D341Med (cell line): ENCODE results near the gene MT1X.
"Not testable (repeated sequence)": the region's sequence is repeated elsewhere in the genome, so short reads cannot be mapped to it uniquely, and the experiment has no call there.

ENCODE experiments used
- DNase-seq: peaks from one replicate; pipeline ENCODE4 v3.0.0; 2012; ENCODE audit warnings: low spot score

The MT1X gene

DNA sequence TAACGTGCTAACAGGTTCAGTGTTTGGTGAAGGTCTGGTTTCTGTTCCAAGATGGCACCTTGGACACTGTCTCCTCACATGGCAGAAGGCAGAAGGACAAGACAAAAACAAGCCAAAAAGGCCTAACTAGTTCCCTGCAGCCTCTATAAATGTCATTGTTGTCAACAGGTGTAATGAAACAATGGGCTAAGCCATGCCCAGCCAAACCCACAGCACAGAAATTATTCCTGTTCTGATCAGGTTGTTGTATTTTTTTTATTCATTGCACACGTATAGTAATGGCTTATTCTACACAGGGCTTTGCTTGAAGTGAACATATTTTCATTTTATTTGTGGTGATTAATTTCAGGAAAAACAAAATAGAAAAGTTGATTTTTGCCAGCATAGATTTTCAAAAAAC is 31.5 kb downstream of the MT1X start:
- DNase-seq = no peak

DNA sequence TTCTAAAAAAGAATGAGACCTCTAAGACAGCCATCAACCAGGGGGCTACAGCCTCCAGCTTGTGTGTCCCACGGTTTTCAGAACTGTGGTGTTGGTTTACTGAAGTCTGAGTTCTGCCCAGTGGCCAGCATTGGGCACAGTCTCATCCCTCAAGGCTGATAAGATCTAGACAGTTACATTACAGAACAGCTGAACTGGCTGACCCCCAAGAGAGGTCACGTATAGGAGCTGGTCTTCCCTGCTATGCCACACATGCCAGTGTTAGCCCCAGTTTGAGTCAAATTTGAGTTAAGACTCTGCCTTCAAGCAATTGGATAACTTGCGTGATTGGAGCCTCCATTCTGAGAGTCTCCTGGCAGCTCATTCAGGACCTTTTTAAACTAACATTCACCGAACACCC is 32.9 kb downstream of the MT1X start:
- DNase-seq = no peak

DNA sequence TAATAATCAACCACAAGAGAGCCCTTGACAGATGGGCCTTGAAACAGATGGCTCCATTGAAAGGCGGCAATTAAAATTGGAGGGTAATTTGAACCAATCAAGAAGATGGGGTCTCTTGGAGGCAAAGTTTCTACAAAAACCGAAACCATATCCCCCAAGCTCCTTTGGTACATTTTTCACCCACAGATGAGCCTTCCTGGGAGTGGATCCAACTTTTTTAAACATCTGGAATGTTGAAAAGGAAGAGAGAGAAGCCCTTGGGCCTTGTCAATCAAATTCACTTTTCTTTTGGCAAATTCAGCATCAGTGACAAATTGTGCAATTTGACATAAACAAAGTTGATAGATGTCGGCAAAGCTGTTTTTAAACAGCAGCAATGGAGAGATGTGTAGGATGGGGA is 34.5 kb downstream of the MT1X start:
- no peak for DNase-seq

- not testable (repeated sequence) for DNase-seq
Observed at GRCh38 chr16:56717532-56717931, 35.3 kb downstream of the MT1X start.

DNA sequence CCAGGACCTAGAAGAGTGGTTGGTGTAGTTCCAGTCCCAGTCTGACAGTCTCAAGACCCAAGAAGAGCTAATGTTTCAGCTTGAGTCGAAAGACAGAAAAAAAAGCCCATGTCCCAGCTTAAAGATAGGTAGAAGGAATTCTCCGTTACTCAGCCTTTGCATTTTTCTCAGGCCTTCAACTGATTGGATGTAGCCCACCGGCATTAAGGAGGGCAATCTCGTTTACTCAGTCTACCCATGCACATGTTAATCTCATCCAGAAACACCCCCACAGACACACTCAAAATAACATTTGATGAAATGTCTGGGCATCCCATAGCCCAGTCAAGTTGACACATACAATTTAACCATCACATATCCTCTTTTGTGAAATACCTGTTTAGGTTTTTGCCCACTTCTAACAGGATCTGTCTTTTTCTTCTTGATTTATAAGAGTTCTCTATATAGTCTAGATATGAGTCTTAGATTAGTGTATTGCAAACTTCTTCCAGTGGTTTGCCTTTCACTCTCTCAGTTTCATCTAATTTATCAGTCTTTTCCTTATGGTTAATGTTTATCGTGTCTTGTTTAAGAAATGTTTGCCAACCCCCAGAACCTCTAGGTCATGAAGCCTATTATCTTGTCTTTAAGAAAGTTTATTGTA is 40.1 kb downstream of the MT1X start:
- DNase-seq = no peak

DNA sequence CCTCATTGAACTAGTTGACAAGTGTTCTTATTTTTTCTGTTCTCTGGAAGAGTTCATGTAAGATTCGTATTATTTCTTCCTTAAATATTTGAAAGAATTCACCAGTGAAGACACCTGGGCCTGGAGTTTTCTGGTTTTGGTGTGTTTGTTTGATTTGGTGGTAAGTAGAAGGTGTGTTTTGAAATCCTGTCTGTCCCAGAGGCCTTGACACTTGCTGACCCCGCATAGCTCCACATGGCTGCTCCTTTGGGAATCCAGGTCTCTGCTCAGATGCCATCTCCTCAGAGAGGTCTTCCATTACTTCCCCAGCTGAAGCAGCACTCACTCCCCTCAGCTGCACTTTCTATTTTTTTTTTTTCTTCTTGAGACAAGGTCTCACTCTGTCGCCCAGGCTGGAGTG is 41.9 kb downstream of the MT1X start:
- DNase-seq = no peak

DNA sequence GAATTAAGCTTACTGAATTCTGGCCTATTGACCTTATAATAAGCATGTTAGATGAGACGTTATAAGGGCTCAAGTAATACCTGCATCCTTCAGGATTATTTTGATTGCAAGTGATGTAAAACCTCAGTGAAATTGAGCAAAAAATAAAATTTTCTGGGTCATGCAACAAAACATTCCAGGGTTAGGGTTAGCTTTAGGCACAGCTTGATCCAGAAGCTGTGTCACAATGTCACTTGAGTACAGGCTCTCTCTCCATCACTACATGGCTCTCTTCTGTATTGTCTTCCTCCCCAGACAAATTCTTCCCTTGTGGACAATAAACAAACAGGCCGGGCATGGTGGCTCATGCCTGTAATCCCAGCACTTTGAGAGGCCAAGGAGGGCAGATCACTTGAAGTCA is 44.0 kb downstream of the MT1X start:
- DNase-seq = no peak

DNA sequence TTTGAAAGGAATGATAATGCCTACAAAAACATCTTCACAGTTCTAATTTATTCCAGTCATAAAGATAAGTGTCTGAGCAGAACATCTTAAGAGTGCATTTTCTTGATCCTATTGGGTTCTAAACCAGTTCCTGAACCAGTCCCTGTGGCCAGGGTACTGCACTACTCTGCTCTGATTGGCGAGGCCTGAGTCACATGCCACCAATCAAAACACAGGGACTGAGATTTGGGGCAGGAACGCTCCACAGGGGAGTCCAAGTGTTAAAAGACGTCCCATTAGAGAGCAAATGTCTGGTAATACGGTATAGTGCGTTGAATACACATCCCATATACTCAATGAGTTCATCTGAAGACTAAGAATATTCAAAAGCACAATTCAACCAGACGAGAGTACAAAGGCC is 44.7 kb downstream of the MT1X start:
- no peak for DNase-seq

DNA sequence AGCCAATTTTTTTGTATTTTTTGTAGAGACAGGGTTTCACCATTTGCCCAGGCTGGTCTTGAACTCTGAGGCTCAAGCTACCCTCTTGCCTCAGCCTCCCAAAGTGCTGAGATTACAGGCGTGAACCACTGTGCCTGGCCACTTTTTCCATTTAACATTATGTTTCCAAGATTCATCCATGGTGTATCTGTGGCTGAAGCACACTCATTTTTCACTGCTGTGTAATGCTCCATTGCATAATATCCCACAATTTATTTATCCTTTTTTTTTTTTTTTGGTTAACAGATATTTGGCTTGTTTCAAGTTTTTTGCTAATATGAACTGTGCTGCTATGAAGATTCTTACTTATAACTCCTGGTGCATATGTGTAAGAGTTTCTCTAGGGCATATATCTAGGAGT is 45.8 kb downstream of the MT1X start:
- DNase-seq = no peak

DNA sequence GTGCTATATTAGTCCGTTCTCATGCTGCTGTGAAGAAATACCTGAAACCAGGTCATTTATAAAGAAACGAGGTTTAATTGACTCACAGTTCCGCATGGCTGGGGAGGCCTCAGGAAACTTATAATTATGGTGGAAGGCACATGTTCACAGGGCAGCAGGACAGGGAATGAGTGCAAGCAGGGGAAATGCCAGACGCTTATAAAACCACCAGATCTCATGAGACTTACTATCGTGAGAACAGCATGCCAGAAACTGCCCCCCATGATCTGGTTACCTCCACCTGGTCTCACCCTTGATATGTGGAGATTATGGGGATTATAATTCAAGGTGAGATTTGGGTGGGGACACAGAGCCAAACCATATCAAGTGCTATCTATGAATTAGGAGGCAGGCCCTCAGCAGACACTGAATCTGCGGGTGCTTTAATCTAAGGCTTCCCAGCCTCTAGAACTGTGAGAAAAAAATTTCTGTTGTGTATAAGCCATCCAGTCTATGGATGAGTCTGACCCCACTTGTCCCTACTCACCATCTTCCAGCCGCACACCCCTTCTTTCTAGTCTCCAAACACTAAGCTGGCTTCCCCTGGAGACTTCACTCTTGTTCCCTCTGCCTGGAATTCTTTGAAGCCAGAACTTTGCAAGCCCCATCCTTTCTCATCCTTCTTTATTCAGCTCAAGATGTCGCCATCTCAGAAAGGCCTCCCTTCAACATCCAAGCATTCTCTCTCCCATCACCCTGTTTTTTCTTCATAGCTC is 46.9 kb downstream of the MT1X start:
- no peak for DNase-seq

GRCh38 chr16:56729735-56730662 is 47.7 kb downstream of the MT1X start, which contains the start of gene NUP93:
Gene NUP93 (plus strand): TSS chr16:56730129. CDS start chr16:56748248, 18,119 bp downstream.
- DNase-seq = peak; percentile 95

DNA sequence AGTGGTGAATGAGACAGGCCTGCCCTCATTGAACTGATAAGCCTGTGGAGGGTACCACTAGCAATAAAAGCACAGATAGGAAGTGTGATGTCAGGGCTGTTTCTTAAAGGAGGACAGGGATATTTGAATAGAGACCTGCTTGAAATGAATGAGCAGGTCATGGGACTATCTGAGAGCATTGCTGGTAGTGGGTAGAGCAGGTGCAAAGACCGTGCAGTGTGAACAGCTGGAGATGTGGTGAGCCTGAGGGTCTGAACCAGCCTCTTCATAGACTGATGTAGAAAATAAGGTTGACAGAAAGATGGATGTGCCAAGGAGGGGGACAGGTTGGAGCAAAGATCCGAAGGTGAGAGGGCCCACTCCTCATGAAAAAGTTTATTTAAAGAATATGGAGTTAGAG is 50.1 kb downstream of the MT1X start:
- no peak for DNase-seq

DNA sequence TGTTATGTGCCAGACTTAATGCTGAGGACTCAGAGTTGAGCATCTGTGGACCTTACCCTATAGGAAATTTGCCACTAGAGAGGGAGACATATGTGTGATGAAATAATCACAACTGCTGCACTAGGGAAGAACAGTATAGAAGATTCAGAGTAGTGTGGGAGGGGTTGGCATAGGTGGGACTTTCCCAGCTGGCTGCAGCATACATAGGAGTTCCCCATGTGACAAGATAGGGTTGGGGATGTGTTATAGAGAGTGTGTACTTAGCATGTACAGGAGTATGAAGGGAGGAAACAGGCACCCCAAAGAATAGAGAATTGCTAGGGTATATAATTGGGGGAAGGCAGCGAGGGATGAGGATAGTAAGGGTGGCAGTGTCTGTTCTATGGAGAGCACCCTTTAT is 50.6 kb downstream of the MT1X start:
- no peak for DNase-seq
